WI38 (cell line): Measurements from ENCODE around the gene CAPN14.

Experiments used
- H3K4me3 ChIP-seq: 2 replicates; pipeline ENCODE4 v1.5.1; 2011; ENCODE audit warnings: low read depth, mild to moderate bottlenecking, control low read depth, low read length
- CTCF ChIP-seq: IDR thresholded peaks from 2 replicates; pipeline ENCODE4 v1.5.1; 2012; ENCODE audit warnings: low read depth, mild to moderate bottlenecking, control low read depth, low read length

CAPN14 gene

GRCh38 chr2:31202833-31203232 is 14.5 kb downstream of the CAPN14 start:
- H3K4me3 ChIP-seq = no peak overlapping the region
- TF ChIP-seq CTCF = no peak

GRCh38 chr2:31202041-31202440 is 15.3 kb downstream of the CAPN14 start:
- TF ChIP-seq CTCF = no peak
- H3K4me3 ChIP-seq = no peak overlapping the region

- H3K4me3 ChIP-seq = no peak overlapping the region
- no peak for TF ChIP-seq CTCF
Observed at GRCh38 chr2:31200972-31201371, 16.3 kb downstream of the CAPN14 start.

- no peak overlapping the region for H3K4me3 ChIP-seq
- TF ChIP-seq CTCF = no peak
Observed at GRCh38 chr2:31199206-31199605, 18.1 kb downstream of the CAPN14 start.

GRCh38 chr2:31197669-31198068 is 19.6 kb downstream of the CAPN14 start:
- H3K4me3 ChIP-seq = no peak overlapping the region
- no peak for TF ChIP-seq CTCF

- no peak for TF ChIP-seq CTCF
- H3K4me3 ChIP-seq = no peak overlapping the region
Observed at GRCh38 chr2:31197166-31197565, 20.1 kb downstream of the CAPN14 start.

- no peak overlapping the region for H3K4me3 ChIP-seq
- no peak for TF ChIP-seq CTCF
Observed at GRCh38 chr2:31196622-31197021, 20.7 kb downstream of the CAPN14 start.

GRCh38 chr2:31193806-31194205 is 23.5 kb downstream of the CAPN14 start:
- no peak overlapping the region for H3K4me3 ChIP-seq
- no peak for TF ChIP-seq CTCF
